ENCODE measurements around the gene TPP1. TPM values are rescaled to one million over a fixed set of nuclear protein-coding genes. Genes with fewer than 3 reads are reported as not detected.

Gene TPP1
- total RNA-seq, 6 experiments from 2014 or later: 50.1 to 61.7 (median 54.1) TPM

- Mint-ChIP-seq H3K4me1 (ENCODE audit: low read depth) (peaks cover 45% of the 10 kb centered on the region), H3K27ac (no peak overlapping the region; the same call in 1 of the 2 replicates), H3K9me3 (no peaks in the 10 kb centered on the region), H3K27me3 (ENCODE audit: insufficient read depth) (peaks cover 2% of the 10 kb centered on the region), H3K36me3 (ENCODE audit: low read depth) (peaks cover 58% of the 10 kb centered on the region), H3K4me3 (peak overlapping the region; percentile 91; the same call in 1 of the 2 replicates)
- no peak for DNase-seq
- TF ChIP-seq CTCF (IDR thresholded peaks at IDR 0.05): no peak
These were observed 7.3 kb downstream of the TPP1 start for GRCh38 chr11:6611963-6612212.

GRCh38 chr11:6611092-6611962 lies 7.9 kb downstream of the TPP1 start:
- Mint-ChIP-seq H3K9me3 (no peaks in the 10 kb centered on the region), H3K4me1 (ENCODE audit: low read depth) (peaks cover 45% of the 10 kb centered on the region), H3K36me3 (ENCODE audit: low read depth) (peaks cover 54% of the 10 kb centered on the region), H3K27me3 (ENCODE audit: insufficient read depth) (peaks cover 2% of the 10 kb centered on the region), H3K4me3 (peak overlapping the region; percentile 91; the same call in 1 of the 2 replicates), H3K27ac (no peak overlapping the region; the same call in none of the 2 replicates)
- DNase-seq: no peak
- TF ChIP-seq CTCF (IDR thresholded peaks at IDR 0.05): no peak

- TF ChIP-seq CTCF (IDR thresholded peaks at IDR 0.05): no peak
- H3K36me3 Mint-ChIP-seq (ENCODE audit: low read depth): peaks cover 48% of the 10 kb centered on the region
- no peak overlapping the region; the same call in none of the 2 replicates for H3K27ac Mint-ChIP-seq
These were observed 8.6 kb downstream of the TPP1 start for GRCh38 chr11:6610591-6610990.

GRCh38 chr11:6609502-6610015 lies 9.7 kb downstream of the TPP1 start:
- Mint-ChIP-seq H3K4me3 (peak overlapping the region; percentile 13; the same call in 1 of the 2 replicates), H3K4me1 (ENCODE audit: low read depth) (peaks cover 45% of the 10 kb centered on the region), H3K27me3 (ENCODE audit: insufficient read depth) (peaks cover 2% of the 10 kb centered on the region), H3K27ac (no peak overlapping the region; the same call in none of the 2 replicates), H3K36me3 (ENCODE audit: low read depth) (peaks cover 43% of the 10 kb centered on the region), H3K9me3 (no peaks in the 10 kb centered on the region)
- TF ChIP-seq CTCF (IDR thresholded peaks at IDR 0.05): no peak
- no peak for DNase-seq

More at GRCh38 chr11:6610591-6610990, 8.6 kb downstream of the TPP1 start:
- DNase-seq: no peak
- no peaks in the 10 kb centered on the region for H3K9me3 Mint-ChIP-seq
- H3K4me1 Mint-ChIP-seq (ENCODE audit: low read depth): peaks cover 45% of the 10 kb centered on the region
- H3K27me3 Mint-ChIP-seq (ENCODE audit: insufficient read depth): peaks cover 2% of the 10 kb centered on the region
- H3K4me3 Mint-ChIP-seq: peak overlapping the region; percentile 91; the same call in 1 of the 2 replicates

- peaks cover 2% of the 10 kb centered on the region for H3K27me3 Mint-ChIP-seq (ENCODE audit: insufficient read depth)
- H3K4me1 Mint-ChIP-seq (ENCODE audit: low read depth): peaks cover 45% of the 10 kb centered on the region
- H3K4me3 Mint-ChIP-seq: no peak overlapping the region
- DNase-seq: no peak
- H3K9me3 Mint-ChIP-seq: no peaks in the 10 kb centered on the region
- no peak overlapping the region; the same call in none of the 2 replicates for H3K27ac Mint-ChIP-seq
- no peak for TF ChIP-seq CTCF (IDR thresholded peaks at IDR 0.05)
- peaks cover 43% of the 10 kb centered on the region for H3K36me3 Mint-ChIP-seq (ENCODE audit: low read depth)
These were observed 10.3 kb downstream of the TPP1 start for GRCh38 chr11:6608726-6609501.
